ENCODE results near the gene NEDD4L. TPM values are rescaled to one million over a fixed set of nuclear protein-coding genes. Genes with fewer than 3 reads are reported as not detected.

Gene NEDD4L
- total RNA-seq, 1 donor from 2014 or later: 5.1 TPM

- no peak for DNase-seq (ENCODE audit: low spot score)
- no peaks in the 10 kb centered on the region for H3K36me3 Mint-ChIP-seq (ENCODE audit: low read depth)
- H3K27me3 Mint-ChIP-seq (ENCODE audit: low read depth): peaks cover 20% of the 10 kb centered on the region
- intact Hi-C loops (cut with micrococcal nuclease): no loop called here
- no peak overlapping the region for H3K27ac Mint-ChIP-seq
- no peak overlapping the region for H3K4me3 Mint-ChIP-seq (ENCODE audit: low read depth)
- H3K9me3 Mint-ChIP-seq: no peaks in the 10 kb centered on the region
- H3K4me1 Mint-ChIP-seq (ENCODE audit: low read depth): no peaks in the 10 kb centered on the region
Measured at GRCh38 chr18:58033216-58033615, 10.8 kb upstream of the NEDD4L start.

- no peak overlapping the region for H3K27ac Mint-ChIP-seq
- no peak overlapping the region for H3K4me3 Mint-ChIP-seq (ENCODE audit: low read depth)
- H3K27me3 Mint-ChIP-seq (ENCODE audit: low read depth): peaks cover 24% of the 10 kb centered on the region
- H3K9me3 Mint-ChIP-seq: no peaks in the 10 kb centered on the region
- intact Hi-C loops (cut with micrococcal nuclease): no loop called here
- no peak for DNase-seq (ENCODE audit: low spot score)
- H3K4me1 Mint-ChIP-seq (ENCODE audit: low read depth): no peaks in the 10 kb centered on the region
- H3K36me3 Mint-ChIP-seq (ENCODE audit: low read depth): no peaks in the 10 kb centered on the region
Measured at GRCh38 chr18:58034370-58034769, 9.7 kb upstream of the NEDD4L start.

- Mint-ChIP-seq H3K27ac (no peak overlapping the region), H3K4me1 (ENCODE audit: low read depth) (peaks cover 4% of the 10 kb centered on the region), H3K4me3 (ENCODE audit: low read depth) (no peak overlapping the region), H3K9me3 (no peaks in the 10 kb centered on the region), H3K36me3 (ENCODE audit: low read depth) (no peaks in the 10 kb centered on the region), H3K27me3 (ENCODE audit: low read depth) (peaks cover 31% of the 10 kb centered on the region)
- intact Hi-C loops (cut with micrococcal nuclease): no loop called here
- no peak for DNase-seq (ENCODE audit: low spot score)
Measured at GRCh38 chr18:58037163-58037562, 6.9 kb upstream of the NEDD4L start.

- Mint-ChIP-seq H3K4me3 (ENCODE audit: low read depth) (no peak overlapping the region), H3K36me3 (ENCODE audit: low read depth) (no peaks in the 10 kb centered on the region), H3K9me3 (no peaks in the 10 kb centered on the region), H3K27me3 (ENCODE audit: low read depth) (peaks cover 37% of the 10 kb centered on the region), H3K4me1 (ENCODE audit: low read depth) (peaks cover 10% of the 10 kb centered on the region), H3K27ac (no peak overlapping the region)
- intact Hi-C loops (cut with micrococcal nuclease): no loop called here
- no peak for DNase-seq (ENCODE audit: low spot score)
Measured at GRCh38 chr18:58038063-58038462, 6.0 kb upstream of the NEDD4L start.

GRCh38 chr18:58041633-58042032 lies 2.4 kb upstream of the NEDD4L start:
- H3K36me3 Mint-ChIP-seq (ENCODE audit: low read depth): no peaks in the 10 kb centered on the region
- H3K27ac Mint-ChIP-seq: no peak overlapping the region
- no peak for DNase-seq (ENCODE audit: low spot score)
- no peak overlapping the region for H3K4me3 Mint-ChIP-seq (ENCODE audit: low read depth)
- H3K27me3 Mint-ChIP-seq (ENCODE audit: low read depth): peaks cover 39% of the 10 kb centered on the region
- H3K9me3 Mint-ChIP-seq: no peaks in the 10 kb centered on the region
- peaks cover 28% of the 10 kb centered on the region for H3K4me1 Mint-ChIP-seq (ENCODE audit: low read depth)
- intact Hi-C loops (cut with micrococcal nuclease): loop anchor here (5.0 to 10.0 kb wide), 4 partner anchors 127 to 409 kb away; no protein-coding TSS in a partner anchor

GRCh38 chr18:58042826-58043490 lies 1.1 kb upstream of the NEDD4L start:
- Mint-ChIP-seq H3K9me3 (no peaks in the 10 kb centered on the region), H3K27ac (no peak overlapping the region), H3K4me3 (ENCODE audit: low read depth) (peak overlapping the region; percentile 81), H3K36me3 (ENCODE audit: low read depth) (no peaks in the 10 kb centered on the region), H3K27me3 (ENCODE audit: low read depth) (peaks cover 46% of the 10 kb centered on the region), H3K4me1 (ENCODE audit: low read depth) (peaks cover 28% of the 10 kb centered on the region)
- intact Hi-C loops (cut with micrococcal nuclease): loop anchor here (1.0 to 10.0 kb wide), 6 partner anchors 79 to 411 kb away; no protein-coding TSS in a partner anchor
- no peak for DNase-seq (ENCODE audit: low spot score)

GRCh38 chr18:58044370-58045241 lies 580 bp downstream of the NEDD4L start:
- peaks cover 45% of the 10 kb centered on the region for H3K27me3 Mint-ChIP-seq (ENCODE audit: low read depth)
- H3K4me3 Mint-ChIP-seq (ENCODE audit: low read depth): peak overlapping the region; percentile 90
- intact Hi-C loops (cut with micrococcal nuclease): loop anchor here (2.0 to 10.0 kb wide), 5 partner anchors 130 to 412 kb away; no protein-coding TSS in a partner anchor
- no peaks in the 10 kb centered on the region for H3K36me3 Mint-ChIP-seq (ENCODE audit: low read depth)
- peaks cover 28% of the 10 kb centered on the region for H3K4me1 Mint-ChIP-seq (ENCODE audit: low read depth)
- H3K9me3 Mint-ChIP-seq: no peaks in the 10 kb centered on the region
- DNase-seq (ENCODE audit: low spot score): peak; percentile 16
- H3K27ac Mint-ChIP-seq: no peak overlapping the region

- Mint-ChIP-seq H3K9me3 (no peaks in the 10 kb centered on the region), H3K4me1 (ENCODE audit: low read depth) (peaks cover 28% of the 10 kb centered on the region), H3K27ac (no peak overlapping the region), H3K27me3 (ENCODE audit: low read depth) (peaks cover 45% of the 10 kb centered on the region), H3K4me3 (ENCODE audit: low read depth) (peak overlapping the region; percentile 90), H3K36me3 (ENCODE audit: low read depth) (no peaks in the 10 kb centered on the region)
- DNase-seq (ENCODE audit: low spot score): peak; percentile 11
- intact Hi-C loops (cut with micrococcal nuclease): loop anchor here (2.0 to 10.0 kb wide), 2 partner anchors 131 to 163 kb away; no protein-coding TSS in a partner anchor
Measured at GRCh38 chr18:58045242-58046092, 1.4 kb downstream of the NEDD4L start.

- H3K27ac Mint-ChIP-seq: no peak overlapping the region
- intact Hi-C loops (cut with micrococcal nuclease): loop anchor here (10.0 kb wide), 1 partner anchor 131 kb away; no protein-coding TSS in a partner anchor
Measured at GRCh38 chr18:58046093-58046793, 2.2 kb downstream of the NEDD4L start.

GRCh38 chr18:58046794-58047555 lies 2.9 kb downstream of the NEDD4L start:
- Mint-ChIP-seq H3K27ac (no peak overlapping the region), H3K27me3 (ENCODE audit: low read depth) (peaks cover 39% of the 10 kb centered on the region), H3K4me3 (ENCODE audit: low read depth) (no peak overlapping the region), H3K36me3 (ENCODE audit: low read depth) (no peaks in the 10 kb centered on the region), H3K9me3 (no peaks in the 10 kb centered on the region), H3K4me1 (ENCODE audit: low read depth) (peaks cover 24% of the 10 kb centered on the region)
- no peak for DNase-seq (ENCODE audit: low spot score)
- intact Hi-C loops (cut with micrococcal nuclease): loop anchor here (10.0 kb wide), 1 partner anchor 132 kb away; no protein-coding TSS in a partner anchor

More at GRCh38 chr18:58046093-58046793, 2.2 kb downstream of the NEDD4L start:
- no peaks in the 10 kb centered on the region for H3K36me3 Mint-ChIP-seq (ENCODE audit: low read depth)
- peaks cover 28% of the 10 kb centered on the region for H3K4me1 Mint-ChIP-seq (ENCODE audit: low read depth)
- no peak for DNase-seq (ENCODE audit: low spot score)
- H3K4me3 Mint-ChIP-seq (ENCODE audit: low read depth): peak overlapping the region; percentile 90
- H3K27me3 Mint-ChIP-seq (ENCODE audit: low read depth): peaks cover 42% of the 10 kb centered on the region
- H3K9me3 Mint-ChIP-seq: no peaks in the 10 kb centered on the region

- Mint-ChIP-seq H3K36me3 (ENCODE audit: low read depth) (no peaks in the 10 kb centered on the region), H3K27ac (no peak overlapping the region), H3K4me1 (ENCODE audit: low read depth) (peaks cover 23% of the 10 kb centered on the region), H3K27me3 (ENCODE audit: low read depth) (peaks cover 37% of the 10 kb centered on the region), H3K4me3 (ENCODE audit: low read depth) (no peak overlapping the region), H3K9me3 (no peaks in the 10 kb centered on the region)
- no peak for DNase-seq (ENCODE audit: low spot score)
- intact Hi-C loops (cut with micrococcal nuclease): loop anchor here (10.0 kb wide), 1 partner anchor 133 kb away; no protein-coding TSS in a partner anchor
Measured at GRCh38 chr18:58047556-58047882, 3.5 kb downstream of the NEDD4L start.

Measured in activated T-helper 2 cell treated with anti-CD3 and anti-CD28 coated beads, Interferon-gamma antibody, Interleukin-2, Interleukin-4, amounts not matched to agents 10 μg/mL and 5 μg/mL and 100 μg/mL, durations not matched to agents 14 hours and 24 hours and 36 hours (primary cell).